ENCODE results near the gene DONSON. TPM values are rescaled to one million over a fixed set of nuclear protein-coding genes. Genes with fewer than 3 reads are reported as not detected.
A peak's percentile ranks its signal among the peaks of the same experiment; 100 is the strongest.

The DONSON gene
- total RNA-seq, 1 experiment from 2014 or later: 13.8 TPM

DNA sequence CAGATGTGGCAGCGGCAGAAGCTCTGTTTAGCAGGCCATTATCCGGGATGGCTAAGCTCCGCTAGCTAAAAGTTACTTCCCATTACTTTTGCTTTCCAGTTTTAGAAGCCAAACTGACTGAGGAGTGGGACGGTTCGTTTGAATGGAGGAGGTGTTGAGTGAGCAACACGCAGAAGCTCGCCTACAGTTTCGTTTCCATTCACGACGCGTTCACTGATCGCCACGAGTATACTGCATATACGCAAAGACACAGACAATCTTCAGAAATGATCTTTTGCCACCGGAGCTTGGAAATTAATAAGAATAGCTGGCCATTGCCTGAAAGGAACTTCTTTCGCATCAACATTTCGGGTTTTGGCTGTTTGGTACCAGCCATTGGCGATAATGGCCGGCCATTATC is 31.0 kb downstream of the DONSON start:
- TF ChIP-seq CTCF (IDR thresholded peaks at IDR 0.05; ENCODE audit: unreplicated experiment): no peak
- DNase-seq: no peak
- no peak overlapping the region for H3K27ac Mint-ChIP-seq (ENCODE audit: unreplicated experiment)
- H3K27me3 Mint-ChIP-seq (ENCODE audit: unreplicated experiment): no peaks in the 10 kb centered on the region
- no peak overlapping the region for H3K4me3 Mint-ChIP-seq (ENCODE audit: low read depth, unreplicated experiment)
- intact Hi-C loops (cut with micrococcal nuclease; ENCODE audit: unreplicated experiment): no loop called here
- no TSS peak for BruUV-seq (replicated peaks)
- CTCF ChIA-PET: no interaction called here
- peaks cover 66% of the 10 kb centered on the region for H3K36me3 Mint-ChIP-seq (ENCODE audit: insufficient read depth, unreplicated experiment)
- peaks cover 9% of the 10 kb centered on the region for H3K4me1 Mint-ChIP-seq (ENCODE audit: low read depth, unreplicated experiment)
- no peaks in the 10 kb centered on the region for H3K9me3 Mint-ChIP-seq (ENCODE audit: low read depth, unreplicated experiment)

DNA sequence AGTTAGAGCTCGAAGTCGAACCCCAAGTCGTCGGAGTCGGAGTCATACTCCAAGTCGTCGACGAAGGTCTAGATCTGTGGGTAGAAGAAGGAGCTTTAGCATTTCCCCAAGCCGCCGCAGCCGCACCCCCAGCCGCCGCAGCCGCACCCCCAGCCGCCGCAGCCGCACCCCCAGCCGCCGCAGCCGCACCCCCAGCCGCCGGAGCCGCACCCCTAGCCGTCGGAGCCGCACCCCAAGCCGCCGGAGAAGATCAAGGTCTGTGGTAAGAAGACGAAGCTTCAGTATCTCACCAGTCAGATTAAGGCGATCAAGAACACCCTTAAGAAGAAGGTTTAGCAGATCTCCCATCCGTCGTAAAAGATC is 33.5 kb downstream of the DONSON start:
- no TSS peak for BruUV-seq (replicated peaks)
- Mint-ChIP-seq H3K4me1 (ENCODE audit: low read depth, unreplicated experiment) (peaks cover 9% of the 10 kb centered on the region), H3K27me3 (ENCODE audit: unreplicated experiment) (no peaks in the 10 kb centered on the region), H3K36me3 (ENCODE audit: insufficient read depth, unreplicated experiment) (peaks cover 62% of the 10 kb centered on the region), H3K9me3 (ENCODE audit: low read depth, unreplicated experiment) (no peaks in the 10 kb centered on the region), H3K27ac (ENCODE audit: unreplicated experiment) (no peak overlapping the region), H3K4me3 (ENCODE audit: low read depth, unreplicated experiment) (no peak overlapping the region)
- intact Hi-C loops (cut with micrococcal nuclease; ENCODE audit: unreplicated experiment): no loop called here
- CTCF ChIA-PET: no interaction called here
- no peak for TF ChIP-seq CTCF (IDR thresholded peaks at IDR 0.05; ENCODE audit: unreplicated experiment)
- no peak for DNase-seq

DNA sequence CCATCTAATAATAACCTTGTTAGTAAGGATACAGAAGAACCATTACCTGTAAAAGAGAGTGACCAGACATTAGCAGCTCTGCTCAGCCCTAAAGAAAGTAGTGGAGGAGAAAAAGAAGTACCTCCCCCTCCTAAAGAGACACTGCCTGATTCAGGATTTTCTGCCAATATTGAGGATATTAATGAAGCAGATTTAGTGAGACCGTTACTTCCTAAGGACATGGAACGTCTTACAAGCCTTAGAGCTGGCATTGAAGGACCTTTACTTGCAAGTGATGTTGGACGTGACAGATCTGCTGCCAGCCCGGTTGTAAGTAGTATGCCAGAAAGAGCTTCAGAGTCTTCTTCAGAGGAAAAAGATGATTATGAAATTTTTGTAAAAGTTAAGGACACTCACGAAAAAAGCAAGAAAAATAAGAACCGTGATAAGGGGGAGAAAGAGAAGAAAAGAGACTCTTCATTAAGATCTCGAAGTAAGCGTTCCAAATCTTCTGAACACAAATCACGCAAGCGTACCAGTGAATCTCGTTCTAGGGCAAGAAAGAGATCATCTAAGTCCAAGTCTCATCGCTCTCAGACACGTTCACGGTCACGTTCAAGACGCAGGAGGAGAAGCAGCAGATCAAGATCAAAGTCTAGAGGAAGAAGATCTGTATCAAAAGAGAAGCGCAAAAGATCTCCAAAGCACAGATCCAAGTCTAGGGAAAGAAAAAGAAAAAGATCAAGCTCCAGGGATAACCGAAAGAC is 34.1 kb downstream of the DONSON start:
- no peak for DNase-seq
- intact Hi-C loops (cut with micrococcal nuclease; ENCODE audit: unreplicated experiment): no loop called here
- no peaks in the 10 kb centered on the region for H3K9me3 Mint-ChIP-seq (ENCODE audit: low read depth, unreplicated experiment)
- no peak overlapping the region for H3K27ac Mint-ChIP-seq (ENCODE audit: unreplicated experiment)
- no peak overlapping the region for H3K4me3 Mint-ChIP-seq (ENCODE audit: low read depth, unreplicated experiment)
- no peak for TF ChIP-seq CTCF (IDR thresholded peaks at IDR 0.05; ENCODE audit: unreplicated experiment)
- TSS peak; percentile 21 for BruUV-seq (replicated peaks)
- peaks cover 62% of the 10 kb centered on the region for H3K36me3 Mint-ChIP-seq (ENCODE audit: insufficient read depth, unreplicated experiment)
- CTCF ChIA-PET: no interaction called here
- no peaks in the 10 kb centered on the region for H3K27me3 Mint-ChIP-seq (ENCODE audit: unreplicated experiment)
- peaks cover 9% of the 10 kb centered on the region for H3K4me1 Mint-ChIP-seq (ENCODE audit: low read depth, unreplicated experiment)

GRCh38 chr21:33552999-33553598 is 35.4 kb downstream of the DONSON start:
- Mint-ChIP-seq H3K4me3 (ENCODE audit: low read depth, unreplicated experiment) (no peak overlapping the region), H3K36me3 (ENCODE audit: insufficient read depth, unreplicated experiment) (peaks cover 63% of the 10 kb centered on the region), H3K27me3 (ENCODE audit: unreplicated experiment) (no peaks in the 10 kb centered on the region), H3K4me1 (ENCODE audit: low read depth, unreplicated experiment) (peaks cover 9% of the 10 kb centered on the region), H3K27ac (ENCODE audit: unreplicated experiment) (no peak overlapping the region), H3K9me3 (ENCODE audit: low read depth, unreplicated experiment) (no peaks in the 10 kb centered on the region)
- intact Hi-C loops (cut with micrococcal nuclease; ENCODE audit: unreplicated experiment): no loop called here
- CTCF ChIA-PET: no interaction called here
- no peak for DNase-seq
- no TSS peak for BruUV-seq (replicated peaks)
- no peak for TF ChIP-seq CTCF (IDR thresholded peaks at IDR 0.05; ENCODE audit: unreplicated experiment)
